D721Med (cell line): Measurements from ENCODE around the gene CDH9.
"Not testable (repeated sequence)": the region's sequence is repeated elsewhere in the genome, so short reads cannot be mapped to it uniquely, and the experiment has no call there.

Experiments used
- DNase-seq: peaks from one replicate; pipeline ENCODE4 v3.0.0; 2011; ENCODE audit warnings: low spot score; ENCODE audit not compliant: insufficient read length
- FAIRE-seq: peaks from 2 replicates; lab custom pipeline; 2011; peaks lifted over from hg19 to GRCh38; lab: Jason Lieb, UNC
- TF ChIP-seq, protein P1 (sequence below): IDR thresholded peaks from 2 replicates; pipeline ENCODE4 v1.5.1; 2012; ENCODE audit warnings: mild to moderate bottlenecking, control low read depth; ENCODE audit not compliant: insufficient read depth; ENCODE audit errors: missing control alignments

Gene CDH9

DNA sequence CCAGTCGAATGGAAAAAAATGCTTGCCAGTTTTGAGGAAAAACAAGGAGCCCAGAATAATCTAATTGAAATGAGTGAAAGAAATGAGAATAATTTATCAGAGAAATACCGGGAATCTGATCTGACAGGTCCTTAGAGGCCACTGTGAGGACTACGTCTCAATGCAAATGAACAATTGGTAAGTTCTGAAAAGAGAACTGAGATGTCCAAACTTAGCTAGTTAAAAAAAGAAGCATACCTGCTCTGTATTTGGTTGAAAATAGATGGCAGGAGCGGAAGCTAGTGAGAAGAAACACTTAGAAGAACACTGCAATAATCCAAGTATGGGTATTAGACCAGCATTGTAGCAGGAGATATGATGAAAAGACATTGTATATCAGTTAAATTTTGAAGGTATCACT is 161.2 kb downstream of the CDH9 start:
- DNase-seq (no peak), FAIRE-seq (no peak)
- TF ChIP-seq, protein P1, sequence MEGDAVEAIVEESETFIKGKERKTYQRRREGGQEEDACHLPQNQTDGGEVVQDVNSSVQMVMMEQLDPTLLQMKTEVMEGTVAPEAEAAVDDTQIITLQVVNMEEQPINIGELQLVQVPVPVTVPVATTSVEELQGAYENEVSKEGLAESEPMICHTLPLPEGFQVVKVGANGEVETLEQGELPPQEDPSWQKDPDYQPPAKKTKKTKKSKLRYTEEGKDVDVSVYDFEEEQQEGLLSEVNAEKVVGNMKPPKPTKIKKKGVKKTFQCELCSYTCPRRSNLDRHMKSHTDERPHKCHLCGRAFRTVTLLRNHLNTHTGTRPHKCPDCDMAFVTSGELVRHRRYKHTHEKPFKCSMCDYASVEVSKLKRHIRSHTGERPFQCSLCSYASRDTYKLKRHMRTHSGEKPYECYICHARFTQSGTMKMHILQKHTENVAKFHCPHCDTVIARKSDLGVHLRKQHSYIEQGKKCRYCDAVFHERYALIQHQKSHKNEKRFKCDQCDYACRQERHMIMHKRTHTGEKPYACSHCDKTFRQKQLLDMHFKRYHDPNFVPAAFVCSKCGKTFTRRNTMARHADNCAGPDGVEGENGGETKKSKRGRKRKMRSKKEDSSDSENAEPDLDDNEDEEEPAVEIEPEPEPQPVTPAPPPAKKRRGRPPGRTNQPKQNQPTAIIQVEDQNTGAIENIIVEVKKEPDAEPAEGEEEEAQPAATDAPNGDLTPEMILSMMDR = no peak

DNA sequence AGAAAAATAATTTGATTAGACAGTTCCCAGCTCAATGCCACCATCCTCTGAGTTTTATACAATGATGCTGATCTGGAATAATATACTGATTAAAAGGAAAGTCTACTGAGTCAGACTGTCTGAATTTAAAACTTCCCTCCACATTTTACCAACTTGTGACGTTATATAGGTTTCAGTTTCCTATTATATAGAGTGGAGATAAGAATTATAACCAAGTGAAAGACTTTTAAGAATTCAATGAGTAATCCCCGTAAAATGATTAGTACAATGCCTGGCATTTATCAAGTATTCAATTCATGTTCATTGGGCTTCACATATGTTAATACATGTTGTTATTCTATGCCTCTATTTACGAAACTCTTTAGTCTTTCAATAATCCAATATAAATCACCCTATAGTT is 166.0 kb downstream of the CDH9 start:
- TF ChIP-seq, protein P1 = no peak
- no peak for FAIRE-seq

GRCh38 chr5:26869781-26870180 is 168.6 kb downstream of the CDH9 start:
- FAIRE-seq (no peak), DNase-seq (no peak)
- TF ChIP-seq, protein P1 = no peak

More for the DNA sequence above, 166.0 kb downstream of the CDH9 start:
- no peak for DNase-seq

GRCh38 chr5:26868504-26868903 is 169.9 kb downstream of the CDH9 start:
- FAIRE-seq (no peak), DNase-seq (no peak)
- TF ChIP-seq, protein P1 = no peak

DNA sequence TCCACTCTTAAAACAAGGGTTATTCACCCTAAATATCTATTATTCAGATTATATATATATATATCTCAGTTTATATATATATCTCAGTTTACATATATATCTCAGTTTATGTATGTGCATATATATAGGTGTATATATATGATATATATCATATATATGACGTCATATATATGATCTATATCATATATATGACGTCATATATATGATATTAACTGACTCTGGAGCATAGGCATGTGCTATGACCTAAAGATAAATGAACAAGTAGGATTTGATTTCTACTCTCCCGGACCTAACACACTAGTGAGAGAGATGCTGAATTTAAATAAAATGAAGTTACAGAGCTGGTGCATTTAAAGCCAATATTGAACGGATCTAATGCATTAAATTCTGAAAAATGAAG is 174.3 kb downstream of the CDH9 start:
- FAIRE-seq (no peak), DNase-seq (no peak)
- TF ChIP-seq, protein P1 = no peak

GRCh38 chr5:26856238-26856637 is 182.1 kb downstream of the CDH9 start:
- TF ChIP-seq, protein P1 = no peak
- FAIRE-seq = no peak
- no peak for DNase-seq

DNA sequence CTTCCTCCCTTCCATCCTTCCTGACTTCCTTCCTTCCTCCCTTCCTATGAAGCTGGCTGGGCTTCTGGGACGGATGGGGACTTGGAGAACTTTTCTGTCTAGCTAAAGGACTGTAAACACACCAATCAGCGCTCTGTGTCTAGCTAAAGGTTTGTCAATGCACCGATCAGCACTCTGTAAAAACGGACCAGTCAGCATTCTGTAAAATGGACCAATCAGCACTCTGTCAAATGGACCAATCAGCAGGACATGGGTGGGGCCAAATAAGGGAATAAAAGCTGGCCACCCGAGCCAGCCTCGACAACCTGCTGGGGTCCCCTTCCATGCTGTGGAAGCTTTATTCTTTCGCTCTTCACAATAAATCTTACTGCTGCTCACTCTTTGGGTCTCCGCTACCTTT is 185.9 kb downstream of the CDH9 start:
- not testable (repeated sequence) for DNase-seq, FAIRE-seq
